ENCODE data around the gene GPR63. TPM values are rescaled to one million over a fixed set of nuclear protein-coding genes. Genes with fewer than 3 reads are reported as not detected.

The GPR63 gene
- total RNA-seq, 1 donor from 2014 or later, result 0.48 TPM

DNA sequence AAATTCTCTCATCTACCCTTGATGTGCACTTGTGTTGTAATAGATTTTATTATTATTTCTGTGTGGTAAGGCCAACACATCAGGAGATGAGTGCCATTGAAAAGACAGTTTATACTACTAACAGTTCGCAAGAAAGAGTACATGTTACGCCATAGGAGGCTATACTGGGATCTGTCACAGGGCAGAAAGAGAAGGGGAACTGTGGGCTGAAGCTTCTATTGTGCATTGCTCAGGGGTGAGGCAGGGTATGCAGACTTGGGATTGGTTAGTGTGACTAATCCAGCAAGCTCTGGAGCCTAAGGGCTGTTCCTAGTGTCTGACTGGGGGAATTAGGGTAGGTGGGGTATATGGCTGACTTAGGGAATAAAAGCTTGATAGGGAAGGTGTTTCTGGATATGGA is 50.9 kb downstream of the GPR63 start:
- no peaks in the 10 kb centered on the region for H3K4me1 Mint-ChIP-seq (ENCODE audit: unreplicated experiment)
- TF ChIP-seq, protein P1, sequence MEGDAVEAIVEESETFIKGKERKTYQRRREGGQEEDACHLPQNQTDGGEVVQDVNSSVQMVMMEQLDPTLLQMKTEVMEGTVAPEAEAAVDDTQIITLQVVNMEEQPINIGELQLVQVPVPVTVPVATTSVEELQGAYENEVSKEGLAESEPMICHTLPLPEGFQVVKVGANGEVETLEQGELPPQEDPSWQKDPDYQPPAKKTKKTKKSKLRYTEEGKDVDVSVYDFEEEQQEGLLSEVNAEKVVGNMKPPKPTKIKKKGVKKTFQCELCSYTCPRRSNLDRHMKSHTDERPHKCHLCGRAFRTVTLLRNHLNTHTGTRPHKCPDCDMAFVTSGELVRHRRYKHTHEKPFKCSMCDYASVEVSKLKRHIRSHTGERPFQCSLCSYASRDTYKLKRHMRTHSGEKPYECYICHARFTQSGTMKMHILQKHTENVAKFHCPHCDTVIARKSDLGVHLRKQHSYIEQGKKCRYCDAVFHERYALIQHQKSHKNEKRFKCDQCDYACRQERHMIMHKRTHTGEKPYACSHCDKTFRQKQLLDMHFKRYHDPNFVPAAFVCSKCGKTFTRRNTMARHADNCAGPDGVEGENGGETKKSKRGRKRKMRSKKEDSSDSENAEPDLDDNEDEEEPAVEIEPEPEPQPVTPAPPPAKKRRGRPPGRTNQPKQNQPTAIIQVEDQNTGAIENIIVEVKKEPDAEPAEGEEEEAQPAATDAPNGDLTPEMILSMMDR (IDR thresholded peaks at IDR 0.05), result no peak
- DNase-seq (ENCODE audit: extremely low spot score, unreplicated experiment), result no peak

DNA sequence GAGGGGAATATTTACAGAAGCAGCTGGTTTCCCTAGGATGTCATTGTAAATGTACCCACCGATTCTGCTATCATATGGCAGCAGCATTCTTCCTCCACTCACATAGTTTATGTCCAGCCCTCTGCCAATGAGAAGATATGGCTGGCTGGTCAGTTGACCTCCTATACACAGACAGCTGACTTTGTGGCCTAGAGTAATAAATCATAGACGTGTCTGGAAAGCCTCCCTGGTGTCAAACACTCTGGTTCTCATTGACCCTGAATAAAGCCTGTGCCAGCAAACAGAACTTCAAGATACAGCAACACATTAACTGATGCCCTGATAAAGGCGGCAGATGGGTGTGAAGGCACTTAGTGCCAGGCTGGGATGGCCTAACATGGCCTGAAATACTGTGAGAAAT is 52.6 kb downstream of the GPR63 start:
- Mint-ChIP-seq H3K27ac (ENCODE audit: unreplicated experiment) (no peak overlapping the region), H3K4me1 (ENCODE audit: unreplicated experiment) (no peaks in the 10 kb centered on the region)
- no peak for DNase-seq (ENCODE audit: extremely low spot score, unreplicated experiment)

More for the DNA sequence above, 50.9 kb downstream of the GPR63 start:
- Mint-ChIP-seq H3K4me3 (ENCODE audit: unreplicated experiment) (no peak overlapping the region), H3K9me3 (ENCODE audit: unreplicated experiment) (no peaks in the 10 kb centered on the region), H3K36me3 (ENCODE audit: unreplicated experiment) (no peaks in the 10 kb centered on the region), H3K27me3 (ENCODE audit: unreplicated experiment) (peaks cover 7% of the 10 kb centered on the region), H3K27ac (ENCODE audit: unreplicated experiment) (no peak overlapping the region)

DNA sequence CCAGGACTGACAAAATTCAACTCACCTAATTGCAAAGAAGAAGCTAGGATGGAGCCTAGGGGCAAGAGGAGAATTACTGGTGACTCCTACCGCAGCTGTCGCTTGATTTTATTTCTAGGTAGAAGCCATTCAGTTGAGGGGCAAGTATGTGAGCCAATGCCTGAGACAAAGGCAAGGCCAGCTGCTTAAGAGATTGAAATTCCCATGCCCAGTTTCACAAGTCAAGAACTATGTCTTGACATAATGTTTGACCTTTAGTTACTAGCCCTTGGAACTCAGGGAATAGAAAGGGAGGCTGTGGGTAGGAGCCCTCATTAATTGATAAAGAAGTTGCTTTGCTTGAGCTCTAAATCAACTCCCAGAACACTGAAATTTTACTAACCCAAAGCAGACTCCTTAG is 54.0 kb downstream of the GPR63 start:
- TF ChIP-seq, protein P1 (IDR thresholded peaks at IDR 0.05), result no peak
- Mint-ChIP-seq H3K36me3 (ENCODE audit: unreplicated experiment) (no peaks in the 10 kb centered on the region), H3K27ac (ENCODE audit: unreplicated experiment) (no peak overlapping the region), H3K4me1 (ENCODE audit: unreplicated experiment) (no peaks in the 10 kb centered on the region), H3K4me3 (ENCODE audit: unreplicated experiment) (no peak overlapping the region), H3K27me3 (ENCODE audit: unreplicated experiment) (peaks cover 11% of the 10 kb centered on the region), H3K9me3 (ENCODE audit: unreplicated experiment) (no peaks in the 10 kb centered on the region)
- DNase-seq (ENCODE audit: extremely low spot score, unreplicated experiment), result no peak

More for the DNA sequence above, 52.6 kb downstream of the GPR63 start:
- TF ChIP-seq, protein P1 (IDR thresholded peaks at IDR 0.05), result no peak
- H3K4me3 Mint-ChIP-seq (ENCODE audit: unreplicated experiment), result no peak overlapping the region
- no peaks in the 10 kb centered on the region for H3K36me3 Mint-ChIP-seq (ENCODE audit: unreplicated experiment)
- no peaks in the 10 kb centered on the region for H3K9me3 Mint-ChIP-seq (ENCODE audit: unreplicated experiment)
- peaks cover 7% of the 10 kb centered on the region for H3K27me3 Mint-ChIP-seq (ENCODE audit: unreplicated experiment)

DNA sequence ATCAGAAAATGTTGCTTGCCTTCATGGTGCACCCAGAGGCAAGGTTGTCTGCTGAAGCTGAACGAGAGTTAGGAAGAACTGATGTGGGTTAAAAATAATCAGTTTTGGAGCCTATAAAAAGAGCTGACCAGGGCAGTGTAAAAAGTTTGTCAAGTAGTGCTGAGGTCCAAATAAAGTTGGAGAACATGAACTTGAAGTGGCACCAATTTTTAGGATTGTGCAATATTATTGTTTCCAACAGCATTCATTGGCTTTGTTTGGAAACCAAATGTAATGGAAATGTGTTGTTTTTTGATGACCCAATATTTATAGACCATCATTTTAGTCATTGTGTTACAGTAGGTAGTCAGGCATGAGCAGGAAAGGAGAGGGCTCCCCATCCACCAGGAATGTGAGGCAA is 55.7 kb downstream of the GPR63 start:
- Mint-ChIP-seq H3K36me3 (ENCODE audit: unreplicated experiment) (no peaks in the 10 kb centered on the region), H3K27me3 (ENCODE audit: unreplicated experiment) (peaks cover 9% of the 10 kb centered on the region), H3K4me3 (ENCODE audit: unreplicated experiment) (no peak overlapping the region), H3K4me1 (ENCODE audit: unreplicated experiment) (no peaks in the 10 kb centered on the region), H3K27ac (ENCODE audit: unreplicated experiment) (no peak overlapping the region), H3K9me3 (ENCODE audit: unreplicated experiment) (no peaks in the 10 kb centered on the region)
- no peak for DNase-seq (ENCODE audit: extremely low spot score, unreplicated experiment)
- TF ChIP-seq, protein P1 (IDR thresholded peaks at IDR 0.05), result no peak

DNA sequence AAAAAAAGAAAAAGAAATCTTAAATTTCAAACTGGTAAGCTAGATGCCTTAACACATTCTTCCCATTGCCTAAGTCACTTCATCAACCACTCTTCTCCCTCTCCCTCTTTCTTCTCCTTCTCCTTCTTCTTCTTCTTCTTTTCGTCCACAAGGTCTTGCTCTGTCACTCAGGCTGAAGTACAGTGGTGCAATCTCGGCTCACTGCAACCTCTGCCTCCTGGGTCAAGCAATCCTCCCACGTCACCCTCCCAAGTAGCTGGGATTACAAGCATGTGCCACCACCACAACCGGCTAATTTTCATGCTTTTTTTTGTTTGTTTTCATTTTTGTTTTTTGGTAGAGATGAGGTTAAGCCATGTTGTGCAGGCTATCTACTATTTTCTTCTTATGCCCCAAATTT is 60.2 kb downstream of the GPR63 start:
- H3K4me3 Mint-ChIP-seq (ENCODE audit: unreplicated experiment), result no peak overlapping the region
- H3K27me3 Mint-ChIP-seq (ENCODE audit: unreplicated experiment), result peaks cover 9% of the 10 kb centered on the region
- H3K36me3 Mint-ChIP-seq (ENCODE audit: unreplicated experiment), result no peaks in the 10 kb centered on the region
- H3K27ac Mint-ChIP-seq (ENCODE audit: unreplicated experiment), result no peak overlapping the region
- no peaks in the 10 kb centered on the region for H3K9me3 Mint-ChIP-seq (ENCODE audit: unreplicated experiment)
- no peaks in the 10 kb centered on the region for H3K4me1 Mint-ChIP-seq (ENCODE audit: unreplicated experiment)
- TF ChIP-seq, protein P1 (IDR thresholded peaks at IDR 0.05), result no peak
- no peak for DNase-seq (ENCODE audit: extremely low spot score, unreplicated experiment)
